GM18526 (cell line): ENCODE measurements around the gene ANKRD22.

Source experiments
- POLR2A ChIP-seq: IDR thresholded peaks from 3 replicates; pipeline ENCODE4 v1.6.1; 2011; ENCODE audit not compliant: insufficient read length; ENCODE audit errors: extremely low read depth

The ANKRD22 gene

DNA sequence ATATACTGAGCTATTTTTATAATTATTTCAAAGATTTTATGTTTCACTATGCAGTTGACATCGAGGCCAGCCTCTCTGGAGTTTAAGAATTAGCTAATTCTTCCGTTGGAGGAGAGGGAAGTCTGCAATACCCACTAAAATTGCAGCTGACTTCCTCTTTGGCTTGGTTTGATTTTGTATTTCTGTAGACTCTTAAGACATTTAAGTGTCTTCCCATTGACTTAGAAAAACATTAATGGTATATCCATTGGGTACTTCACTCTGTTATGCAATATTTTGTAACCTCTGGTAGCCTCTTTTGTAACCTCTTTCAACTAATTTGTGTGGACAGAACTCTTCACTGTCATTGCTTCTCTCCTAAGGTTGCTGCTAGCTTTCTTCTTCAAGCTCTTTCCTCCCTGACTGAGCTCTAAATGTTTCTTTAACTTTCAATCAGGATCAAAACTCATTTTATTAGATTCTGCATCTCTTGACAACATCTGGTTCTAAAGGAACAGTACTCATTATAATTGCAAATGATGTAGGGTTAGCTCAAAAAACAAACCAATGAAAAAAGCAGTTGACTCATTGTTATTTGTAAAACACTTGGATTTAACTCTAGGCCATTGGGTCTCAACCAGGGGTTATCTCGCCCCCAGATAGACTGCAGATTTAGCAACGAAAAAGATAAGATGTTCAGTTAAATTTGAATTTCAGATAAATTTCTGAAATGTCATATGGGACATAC, 1.7 kb upstream of the ANKRD22 start:
- TF ChIP-seq POLR2A = no peak

DNA sequence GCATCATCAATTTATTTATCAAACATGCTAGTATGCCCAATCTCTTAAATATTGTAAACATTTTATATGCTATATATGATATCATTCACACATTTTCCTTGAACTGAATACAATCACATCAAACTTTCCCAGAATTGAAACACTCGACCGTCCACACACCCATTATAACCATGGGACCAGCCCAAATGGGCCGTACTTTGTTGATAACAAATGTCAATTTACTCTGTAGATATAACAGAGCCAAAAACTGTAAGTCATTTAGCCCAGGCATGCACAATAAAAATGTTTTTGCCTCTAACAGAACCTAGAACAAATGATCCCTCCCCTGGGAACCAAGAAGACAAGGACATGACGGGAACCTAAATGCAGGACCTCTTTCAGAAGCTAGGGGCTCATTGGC, 683 bp upstream of the ANKRD22 start:
- TF ChIP-seq POLR2A = no peak

DNA sequence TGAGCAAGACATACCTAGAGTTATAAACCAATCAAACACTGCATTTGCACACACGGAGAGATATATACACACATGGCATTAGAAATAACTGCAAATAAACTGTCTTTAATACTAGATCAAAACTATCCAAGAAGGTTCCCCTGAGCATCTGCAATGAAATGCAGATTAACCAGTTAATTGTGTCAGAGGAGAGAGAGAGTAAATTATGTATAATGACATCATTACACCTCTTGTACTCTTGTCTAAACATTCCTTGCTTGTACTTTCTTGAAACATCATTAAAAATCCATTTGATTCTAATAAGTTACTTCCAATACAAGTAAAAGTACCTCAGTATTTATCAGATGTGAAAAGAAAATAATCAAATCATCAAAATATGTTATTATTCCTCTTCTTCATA, 932 bp downstream of the ANKRD22 start:
- TF ChIP-seq POLR2A = no peak

DNA sequence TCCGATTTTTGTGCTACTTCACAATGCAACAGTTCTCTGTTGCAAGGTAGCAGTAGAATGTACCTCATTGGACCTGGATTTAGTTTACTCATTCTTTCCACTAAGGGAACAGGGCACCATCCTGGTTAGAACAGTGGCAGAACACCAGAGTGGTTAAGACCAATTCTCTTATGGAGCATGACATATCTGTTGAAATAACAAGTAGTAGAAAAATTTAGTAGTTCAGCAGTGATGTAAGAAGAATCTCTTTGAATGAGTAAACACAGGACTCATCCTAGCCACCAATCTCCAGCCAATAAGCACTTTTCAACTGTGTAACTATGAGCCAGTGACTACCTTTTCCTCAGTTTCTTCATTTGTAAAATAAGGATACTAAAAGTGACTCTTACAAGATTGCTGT, 2.4 kb downstream of the ANKRD22 start:
- no peak for TF ChIP-seq POLR2A

DNA sequence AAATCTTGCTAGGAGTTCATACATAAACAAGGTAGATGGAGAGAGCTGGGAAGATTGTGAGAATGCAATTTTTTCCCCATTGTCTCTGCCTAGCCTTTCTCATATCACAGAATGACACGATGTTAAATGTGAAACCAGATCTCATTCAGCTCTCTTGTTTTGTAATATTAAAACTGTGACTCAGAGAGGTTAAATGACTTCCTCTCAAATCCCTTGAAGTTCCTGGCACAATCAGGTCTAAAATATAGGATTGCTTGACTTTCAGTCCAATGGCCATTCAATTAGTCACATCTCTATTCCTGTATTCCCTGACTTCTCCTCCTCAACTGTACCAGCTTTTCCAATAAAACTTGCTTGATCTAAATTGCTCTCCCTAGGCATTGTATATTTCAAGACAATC, 3.1 kb downstream of the ANKRD22 start:
- no peak for TF ChIP-seq POLR2A

DNA sequence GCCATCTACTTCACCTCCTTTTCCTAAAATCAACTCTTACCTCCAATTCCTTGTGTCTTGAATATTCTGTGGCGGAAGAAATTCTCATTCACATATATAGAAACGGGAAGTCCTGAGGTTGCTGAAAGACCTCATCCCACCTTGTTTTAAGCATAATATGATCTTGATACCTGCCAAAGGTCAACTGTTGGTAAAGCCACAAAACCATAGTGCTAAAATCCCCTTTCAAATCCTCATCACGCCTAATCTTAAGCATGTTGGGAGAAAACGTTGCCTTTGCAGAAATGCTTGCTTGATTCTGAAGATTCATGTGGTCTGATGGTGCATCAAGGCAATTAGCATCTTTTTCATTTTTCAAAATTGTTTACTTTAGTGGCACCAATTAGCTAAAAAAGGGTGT, 8.5 kb downstream of the ANKRD22 start:
- TF ChIP-seq POLR2A = no peak

DNA sequence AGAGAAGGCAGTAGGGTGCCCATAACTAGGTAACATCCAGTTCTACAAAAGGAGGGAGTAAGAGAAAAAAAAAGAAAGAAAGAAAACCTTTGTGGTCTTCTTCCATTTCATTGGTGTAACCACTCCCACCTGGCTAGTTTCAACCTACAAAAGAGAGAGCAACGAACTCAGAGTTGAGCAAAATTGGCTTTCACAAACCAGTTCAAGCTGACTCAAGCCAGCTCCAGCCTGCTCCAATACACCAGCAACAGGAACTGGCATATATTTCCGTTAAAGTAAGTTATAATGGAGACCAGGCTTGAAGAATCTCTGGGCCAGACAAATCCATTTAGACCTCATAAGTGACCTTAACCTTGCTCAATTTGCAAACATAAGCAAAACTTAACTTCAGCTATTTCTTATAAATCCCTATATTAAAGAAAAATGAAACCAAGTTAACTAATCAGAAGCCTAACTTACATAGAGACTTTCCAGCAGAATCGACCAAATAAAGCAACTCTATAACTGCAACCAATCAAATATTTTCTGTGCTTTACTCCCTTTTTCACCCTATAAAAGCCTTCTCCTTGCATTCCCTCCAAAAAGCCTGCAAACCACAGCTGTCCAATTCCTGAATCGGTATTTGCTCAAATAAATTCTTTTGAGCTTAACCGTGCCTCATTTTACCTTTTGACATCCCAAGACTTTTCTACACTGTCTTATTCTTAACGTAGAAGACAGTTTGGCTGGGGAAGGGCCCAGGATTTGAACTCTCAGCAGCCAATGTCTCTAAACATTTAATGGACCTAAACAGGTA, 10.1 kb downstream of the ANKRD22 start:
- TF ChIP-seq POLR2A = no peak

DNA sequence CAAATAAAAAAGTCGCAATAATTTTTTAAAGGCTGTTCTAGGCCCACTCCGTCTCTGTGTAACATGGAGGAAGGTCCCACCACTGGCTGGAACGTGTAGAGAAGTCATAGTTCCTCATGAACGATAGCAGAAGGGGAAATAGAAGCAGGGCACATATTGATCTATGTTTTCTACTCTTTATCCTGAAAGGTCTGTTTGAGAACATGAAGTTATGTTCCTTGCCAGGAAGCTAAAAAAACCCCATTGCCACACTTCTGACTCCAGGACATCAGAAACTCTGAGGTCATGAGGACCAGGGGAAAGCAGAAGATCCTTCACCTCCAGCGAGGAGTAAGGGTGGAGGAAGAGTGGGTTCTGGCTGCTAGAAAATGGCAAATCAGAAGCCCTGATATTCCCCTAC, 10.8 kb downstream of the ANKRD22 start:
- TF ChIP-seq POLR2A = no peak

DNA sequence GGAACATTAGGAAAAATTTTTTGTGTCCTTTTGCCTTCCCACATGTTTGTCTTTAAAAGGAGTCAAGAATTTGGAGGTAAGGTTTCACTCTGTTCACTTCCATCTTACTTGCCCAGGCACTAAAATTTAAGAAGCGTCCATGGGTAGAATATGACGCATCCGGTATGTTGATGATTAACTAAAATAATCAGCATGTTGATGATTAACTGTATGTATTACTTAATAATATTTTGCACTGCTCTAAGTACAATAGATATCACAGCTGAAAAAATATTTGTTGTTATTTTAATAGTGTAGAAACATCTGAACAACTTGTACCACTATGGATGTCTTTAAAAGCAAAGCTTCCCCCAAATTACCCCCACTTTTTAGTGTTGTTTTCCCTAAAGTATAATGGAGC, 11.5 kb downstream of the ANKRD22 start:
- no peak for TF ChIP-seq POLR2A

DNA sequence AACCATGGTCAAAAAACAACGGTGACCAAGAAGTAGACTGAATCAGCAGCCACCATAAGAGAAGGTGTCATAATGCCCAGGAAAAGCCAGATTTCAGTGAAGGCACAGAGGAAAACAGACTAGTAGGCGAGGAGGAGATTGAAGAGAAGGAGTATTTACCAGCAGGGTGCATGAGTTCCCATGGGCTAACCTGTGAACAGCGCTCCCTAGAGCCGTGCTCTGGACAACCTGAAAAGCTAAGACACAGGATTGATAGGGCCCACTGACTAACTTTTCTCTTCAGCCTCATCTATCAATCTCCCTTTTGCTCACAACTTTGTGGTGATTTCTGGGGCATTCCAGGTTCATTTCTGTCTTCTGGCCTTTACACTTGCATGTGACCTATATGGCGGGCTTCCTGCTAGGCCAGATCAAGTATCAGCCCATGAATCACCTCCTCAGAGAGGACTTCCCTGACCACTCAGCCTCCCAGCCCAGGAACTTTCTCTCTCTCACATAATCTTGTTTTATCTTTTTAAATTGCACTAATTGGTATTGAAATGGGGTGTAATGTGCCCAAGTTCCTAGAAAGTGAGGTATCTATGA, 12.8 kb downstream of the ANKRD22 start:
- no peak for TF ChIP-seq POLR2A

DNA sequence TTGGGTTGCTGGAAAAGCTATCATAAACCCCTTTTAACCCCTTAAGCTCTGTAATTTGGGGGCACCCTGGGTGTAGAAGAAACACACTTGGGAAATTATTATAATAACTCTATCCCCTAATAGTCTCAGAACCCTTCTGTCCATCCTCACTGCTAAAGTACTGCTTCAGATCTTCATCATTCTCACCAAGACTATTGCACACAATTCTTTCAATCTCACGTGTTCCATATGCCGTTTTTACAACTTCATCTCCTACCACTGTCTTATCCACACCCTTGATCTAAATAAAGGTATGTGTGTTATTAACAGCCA, 15.8 kb downstream of the ANKRD22 start:
- no peak for TF ChIP-seq POLR2A

DNA sequence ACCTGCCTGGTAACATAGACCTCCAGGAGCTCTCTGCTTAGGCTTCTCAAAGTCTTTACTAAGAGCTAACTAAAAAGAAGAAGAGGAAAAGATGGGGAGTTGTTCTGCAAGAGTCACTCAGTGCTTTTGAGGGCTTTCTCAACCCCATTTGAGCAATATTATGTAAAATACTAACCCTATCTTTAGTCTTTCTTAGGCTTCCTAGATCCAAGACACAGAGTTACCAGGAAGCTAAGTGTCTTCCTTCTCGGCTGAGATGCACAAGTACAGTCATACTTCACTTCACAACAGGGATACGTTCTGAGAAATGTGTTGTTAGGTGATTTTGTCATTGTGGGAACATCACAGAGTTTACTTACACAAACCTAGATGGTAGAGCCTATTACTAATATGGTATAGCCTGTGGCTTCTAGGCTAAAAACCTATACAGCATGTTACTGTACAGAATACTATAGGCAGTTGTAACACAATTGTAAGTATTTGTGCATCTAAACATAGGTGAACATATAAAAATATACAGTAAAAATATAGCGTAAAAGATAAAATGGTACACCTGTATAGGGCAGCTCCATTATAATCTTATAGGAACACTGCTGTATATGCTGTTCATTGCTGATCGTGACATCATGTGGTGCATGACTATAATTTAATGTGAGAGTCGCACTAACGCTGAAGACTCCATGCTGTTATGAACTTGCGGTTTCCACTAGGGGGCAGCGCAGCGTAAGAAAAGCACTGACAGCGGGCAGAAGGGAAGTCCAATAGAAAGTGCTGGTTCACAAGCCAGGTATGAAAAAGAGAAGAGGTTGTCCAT, 16.3 kb downstream of the ANKRD22 start:
- TF ChIP-seq POLR2A = no peak

DNA sequence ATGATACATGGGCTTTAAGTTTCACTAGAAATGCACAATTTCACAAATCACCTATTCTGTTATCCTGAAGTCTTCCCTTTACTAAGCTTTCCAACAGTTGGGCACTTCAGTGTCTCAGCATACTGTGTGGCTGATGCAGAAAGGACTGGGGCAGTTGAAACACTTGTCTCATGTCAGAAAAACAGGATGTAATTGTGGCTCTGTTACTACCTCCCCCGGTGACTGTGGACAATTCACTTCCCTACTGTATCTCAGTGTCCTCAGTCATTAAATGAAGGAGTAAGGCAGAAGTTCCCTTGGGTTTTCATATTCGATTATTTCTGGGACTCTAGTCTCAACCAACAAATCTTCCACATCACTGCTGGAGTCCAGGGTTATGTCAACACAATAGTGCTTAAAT, 17.9 kb downstream of the ANKRD22 start:
- no peak for TF ChIP-seq POLR2A

DNA sequence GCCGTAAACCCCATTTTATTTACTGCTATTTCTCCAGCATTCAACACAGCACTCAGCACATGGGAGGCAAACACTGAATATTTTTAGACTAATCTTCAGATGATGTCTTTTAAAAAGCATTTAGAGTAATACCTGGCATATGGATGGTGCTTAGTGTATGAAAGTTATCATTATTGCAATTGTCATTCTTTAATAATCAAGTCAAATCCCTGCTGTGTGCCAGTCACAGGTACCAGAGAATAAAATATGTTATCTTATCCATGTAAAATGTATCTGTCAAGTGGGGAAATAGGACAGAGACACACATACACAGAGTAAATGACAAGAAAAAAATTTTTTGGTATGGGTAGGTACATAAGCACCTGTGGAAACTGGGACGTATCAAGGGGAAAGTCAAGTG, 18.5 kb downstream of the ANKRD22 start:
- TF ChIP-seq POLR2A = no peak

DNA sequence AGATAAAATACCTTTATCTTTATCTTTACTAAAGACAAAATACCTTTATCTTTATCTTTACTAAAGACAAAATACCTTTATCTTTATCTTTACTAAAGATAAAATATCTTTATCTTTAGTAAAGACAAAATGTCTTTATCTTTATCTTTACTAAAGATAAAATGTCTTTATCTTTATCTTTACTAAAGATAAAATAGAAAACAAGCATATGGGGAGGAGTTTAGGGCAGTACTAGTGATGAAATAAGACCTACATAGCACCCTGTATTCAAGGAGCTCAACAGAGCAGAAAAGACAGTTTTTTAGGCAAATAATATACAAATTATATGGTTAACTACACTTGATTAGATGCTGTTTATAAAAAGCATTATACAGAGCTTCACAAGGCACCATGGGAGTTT, 19.3 kb downstream of the ANKRD22 start:
- TF ChIP-seq POLR2A = no peak

DNA sequence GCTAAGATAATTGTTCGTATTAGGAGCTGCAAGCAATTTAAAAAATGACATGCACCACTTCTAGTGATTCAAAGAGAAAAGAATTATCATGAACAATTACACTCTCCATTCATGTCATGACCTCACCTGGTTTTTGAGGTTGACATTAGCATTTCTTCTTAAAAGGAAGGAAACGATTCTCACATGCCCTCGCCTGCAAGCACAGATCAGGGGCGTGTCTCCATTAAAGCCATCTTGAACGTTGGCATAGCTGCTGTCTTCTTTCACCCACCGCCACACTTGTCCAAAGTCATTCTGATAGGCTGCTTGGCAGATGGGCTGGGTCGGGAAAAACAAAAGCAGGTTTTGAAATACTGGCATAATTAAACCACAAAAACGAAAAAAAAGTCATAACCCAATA, 19.9 kb downstream of the ANKRD22 start:
- no peak for TF ChIP-seq POLR2A

DNA sequence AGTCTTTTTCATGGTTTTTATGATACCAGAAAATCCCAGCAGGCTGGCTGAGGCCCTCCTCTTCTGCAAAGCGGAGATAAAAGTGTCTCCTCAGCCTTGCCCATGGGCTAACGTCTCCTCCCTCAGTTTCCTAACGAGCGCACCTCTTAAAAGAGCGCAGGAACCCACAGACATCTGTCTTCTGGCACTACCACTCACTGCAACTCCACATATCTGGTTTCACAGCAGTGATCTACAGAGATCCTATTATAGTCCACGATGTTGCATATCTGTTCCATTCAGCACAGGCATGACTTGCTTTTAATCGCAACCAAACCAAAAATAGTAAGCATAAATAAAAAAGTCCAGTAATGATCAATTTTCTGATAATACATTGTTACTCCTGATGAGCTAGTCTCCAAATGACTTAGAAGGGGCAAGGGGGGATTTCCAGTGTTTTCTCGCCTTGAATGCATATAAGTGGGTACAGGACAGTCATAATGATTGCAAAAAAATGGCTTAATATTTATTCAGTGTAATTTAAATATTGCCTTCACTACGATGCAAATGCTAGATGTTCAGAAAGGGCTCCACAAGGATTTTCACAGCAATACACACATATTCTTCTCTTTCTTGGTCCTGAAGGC, 20.9 kb downstream of the ANKRD22 start:
- TF ChIP-seq POLR2A = no peak
